Measurements from ENCODE around the gene PPFIBP1.

PPFIBP1 gene

DNA sequence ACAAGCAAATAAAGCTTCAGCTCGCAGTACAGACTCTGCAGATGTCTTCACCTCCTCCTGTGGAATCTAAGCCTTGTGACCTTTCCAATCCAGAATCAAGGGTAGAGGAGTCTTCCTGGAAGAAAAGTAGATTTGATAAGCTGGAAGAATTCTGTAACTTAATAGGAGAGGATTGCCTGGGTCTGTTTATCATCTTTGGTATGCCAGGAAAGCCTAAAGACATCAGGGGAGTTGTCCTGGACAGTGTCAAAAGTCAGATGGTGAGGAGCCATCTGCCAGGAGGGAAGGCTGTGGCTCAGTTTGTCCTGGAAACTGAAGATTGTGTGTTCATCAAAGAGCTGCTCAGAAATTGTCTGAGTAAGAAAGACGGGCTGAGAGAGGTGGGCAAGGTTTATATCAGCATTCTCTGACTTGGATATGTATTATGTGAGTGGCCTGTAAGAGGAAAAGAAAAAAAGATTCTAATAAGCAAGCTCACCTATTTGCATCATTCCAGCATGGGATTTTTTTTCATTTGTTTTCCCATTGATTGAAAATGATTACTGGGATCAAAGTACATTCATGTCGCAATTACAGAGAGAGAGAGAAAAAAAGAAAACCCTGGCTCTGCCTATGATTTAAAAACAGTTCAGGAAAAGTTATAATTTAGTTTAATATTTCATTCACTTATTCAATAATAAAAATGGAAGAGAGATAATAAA lies 173.0 kb downstream of the PPFIBP1 start:
- no peak for DNase-seq (ENCODE audit: low spot score)
- in situ Hi-C loops (cut with MboI; ENCODE audit: low pct_unique_long_range_greater_than_20kb, low sequenced_read_pairs, unreplicated experiment): no loop called here
- TF ChIP-seq, protein P1, sequence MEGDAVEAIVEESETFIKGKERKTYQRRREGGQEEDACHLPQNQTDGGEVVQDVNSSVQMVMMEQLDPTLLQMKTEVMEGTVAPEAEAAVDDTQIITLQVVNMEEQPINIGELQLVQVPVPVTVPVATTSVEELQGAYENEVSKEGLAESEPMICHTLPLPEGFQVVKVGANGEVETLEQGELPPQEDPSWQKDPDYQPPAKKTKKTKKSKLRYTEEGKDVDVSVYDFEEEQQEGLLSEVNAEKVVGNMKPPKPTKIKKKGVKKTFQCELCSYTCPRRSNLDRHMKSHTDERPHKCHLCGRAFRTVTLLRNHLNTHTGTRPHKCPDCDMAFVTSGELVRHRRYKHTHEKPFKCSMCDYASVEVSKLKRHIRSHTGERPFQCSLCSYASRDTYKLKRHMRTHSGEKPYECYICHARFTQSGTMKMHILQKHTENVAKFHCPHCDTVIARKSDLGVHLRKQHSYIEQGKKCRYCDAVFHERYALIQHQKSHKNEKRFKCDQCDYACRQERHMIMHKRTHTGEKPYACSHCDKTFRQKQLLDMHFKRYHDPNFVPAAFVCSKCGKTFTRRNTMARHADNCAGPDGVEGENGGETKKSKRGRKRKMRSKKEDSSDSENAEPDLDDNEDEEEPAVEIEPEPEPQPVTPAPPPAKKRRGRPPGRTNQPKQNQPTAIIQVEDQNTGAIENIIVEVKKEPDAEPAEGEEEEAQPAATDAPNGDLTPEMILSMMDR (IDR thresholded peaks at IDR 0.05; ENCODE audit: extremely low read depth, insufficient read depth, missing control alignments): no peak

DNA sequence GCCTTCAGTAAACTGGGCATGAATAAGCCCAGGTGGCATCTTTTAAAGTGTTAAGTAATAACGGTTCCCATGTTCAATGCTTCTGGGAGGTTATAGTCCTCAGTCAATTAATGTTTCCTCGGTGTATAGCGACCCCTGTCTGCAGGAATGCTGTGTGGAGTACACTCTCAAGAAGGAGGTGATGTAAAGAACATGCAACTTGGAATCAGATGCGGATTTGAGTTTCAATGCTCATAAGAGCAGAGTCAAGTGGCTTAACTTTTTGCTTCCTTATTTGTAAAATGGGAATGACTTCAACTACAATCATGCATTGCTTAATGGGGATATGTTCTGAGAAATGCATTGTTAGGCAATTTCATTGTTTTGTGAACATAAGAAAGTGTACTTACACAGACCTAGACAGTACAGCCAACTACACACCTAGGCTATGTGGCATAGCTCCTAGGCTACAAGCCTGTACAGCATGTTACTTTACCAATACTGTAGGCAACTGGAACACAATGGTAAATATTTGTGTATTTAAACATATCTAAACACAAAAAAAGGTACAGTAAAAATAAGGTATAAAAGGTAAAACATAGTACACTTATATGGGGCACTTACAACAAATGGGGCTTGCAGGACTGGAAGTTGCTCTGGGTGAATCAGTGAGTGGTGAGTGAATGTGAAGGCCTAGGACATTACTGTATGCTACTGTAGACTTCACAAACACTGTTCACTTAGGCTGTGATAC lies 179.9 kb downstream of the PPFIBP1 start:
- in situ Hi-C loops (cut with MboI; ENCODE audit: low pct_unique_long_range_greater_than_20kb, low sequenced_read_pairs, unreplicated experiment): no loop called here
- peak; percentile 56 for DNase-seq (ENCODE audit: low spot score)
- TF ChIP-seq, protein P1 (IDR thresholded peaks at IDR 0.05; ENCODE audit: extremely low read depth, insufficient read depth, missing control alignments): peak; percentile 84

DNA sequence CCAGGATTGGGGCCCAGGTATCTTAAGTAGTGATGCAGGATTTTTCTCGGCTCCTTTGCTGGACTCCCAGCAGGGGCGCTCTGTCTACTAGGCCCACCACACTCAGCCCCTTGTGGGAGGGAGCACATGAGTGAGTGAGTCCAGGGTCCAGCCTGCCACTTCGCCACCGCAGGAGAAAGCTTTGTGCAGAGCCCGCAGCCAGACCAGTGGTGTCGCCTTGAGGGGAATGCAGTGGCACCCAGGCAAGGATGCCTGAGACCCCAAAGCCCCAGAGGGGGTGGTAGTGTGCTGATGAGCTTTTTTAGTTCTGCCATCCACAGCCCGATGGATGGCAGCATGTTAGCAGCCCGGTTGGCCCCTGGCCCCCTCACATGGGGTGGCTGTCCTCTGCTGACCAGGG lies 181.3 kb downstream of the PPFIBP1 start:
- in situ Hi-C loops (cut with MboI; ENCODE audit: low pct_unique_long_range_greater_than_20kb, low sequenced_read_pairs, unreplicated experiment): no loop called here
- DNase-seq (ENCODE audit: low spot score): no peak
- TF ChIP-seq, protein P1 (IDR thresholded peaks at IDR 0.05; ENCODE audit: extremely low read depth, insufficient read depth, missing control alignments): no peak

DNA sequence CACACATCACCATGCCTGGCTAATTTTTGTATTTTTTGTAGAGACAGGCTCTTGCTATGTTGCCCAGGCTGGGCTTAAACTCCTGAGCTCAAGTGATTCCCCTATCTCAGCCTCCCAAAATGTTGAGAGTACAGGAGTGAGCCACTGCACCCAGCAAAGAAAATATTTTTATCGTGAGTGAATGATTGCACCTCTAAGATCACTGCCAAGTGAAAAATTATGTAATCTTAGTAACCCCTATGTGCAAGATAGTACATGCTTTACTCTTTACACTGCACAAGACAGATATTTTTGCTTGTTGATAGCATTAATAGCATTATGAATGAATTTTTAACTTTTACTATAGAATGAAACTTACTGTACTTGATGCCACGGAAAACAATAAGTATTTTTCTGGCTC lies 183.2 kb downstream of the PPFIBP1 start:
- TF ChIP-seq, protein P1 (IDR thresholded peaks at IDR 0.05; ENCODE audit: extremely low read depth, insufficient read depth, missing control alignments): no peak
- in situ Hi-C loops (cut with MboI; ENCODE audit: low pct_unique_long_range_greater_than_20kb, low sequenced_read_pairs, unreplicated experiment): no loop called here
- DNase-seq (ENCODE audit: low spot score): no peak

DNA sequence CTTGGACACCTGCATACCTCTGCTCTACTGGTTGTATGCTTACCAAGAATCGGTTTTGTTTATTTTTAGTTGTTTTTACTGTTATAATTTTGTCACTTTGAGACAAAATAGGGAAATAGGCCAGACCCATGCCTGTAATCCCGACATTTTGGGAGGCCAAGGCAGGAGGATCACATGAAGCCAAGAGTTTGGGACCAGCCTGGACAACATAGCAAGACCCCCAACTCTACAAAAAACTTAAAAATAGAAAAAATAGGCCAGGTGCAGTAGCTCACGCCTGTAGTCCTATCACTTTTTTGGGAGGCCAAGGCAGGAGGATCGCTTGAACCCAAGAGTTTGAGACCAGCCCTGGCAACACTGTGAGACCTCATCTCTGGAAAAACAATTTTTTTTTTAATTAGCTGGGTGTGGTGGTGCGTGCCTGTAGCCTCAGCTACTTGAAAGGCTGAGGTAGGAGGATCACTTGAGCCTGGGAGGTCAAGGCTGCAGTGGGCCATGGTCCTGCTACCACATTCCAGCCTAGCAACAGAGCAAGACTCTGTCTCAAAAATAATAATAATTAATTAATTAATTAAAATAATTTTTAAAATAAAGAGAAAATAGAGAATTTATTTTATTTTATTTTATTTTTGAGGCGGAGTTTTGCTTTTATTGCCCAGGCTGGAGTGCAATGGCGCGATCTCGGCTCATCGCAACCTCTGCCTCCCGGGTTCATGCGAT lies 185.4 kb downstream of the PPFIBP1 start:
- no peak for DNase-seq (ENCODE audit: low spot score)
- TF ChIP-seq, protein P1 (IDR thresholded peaks at IDR 0.05; ENCODE audit: extremely low read depth, insufficient read depth, missing control alignments): no peak
- in situ Hi-C loops (cut with MboI; ENCODE audit: low pct_unique_long_range_greater_than_20kb, low sequenced_read_pairs, unreplicated experiment): no loop called here

DNA sequence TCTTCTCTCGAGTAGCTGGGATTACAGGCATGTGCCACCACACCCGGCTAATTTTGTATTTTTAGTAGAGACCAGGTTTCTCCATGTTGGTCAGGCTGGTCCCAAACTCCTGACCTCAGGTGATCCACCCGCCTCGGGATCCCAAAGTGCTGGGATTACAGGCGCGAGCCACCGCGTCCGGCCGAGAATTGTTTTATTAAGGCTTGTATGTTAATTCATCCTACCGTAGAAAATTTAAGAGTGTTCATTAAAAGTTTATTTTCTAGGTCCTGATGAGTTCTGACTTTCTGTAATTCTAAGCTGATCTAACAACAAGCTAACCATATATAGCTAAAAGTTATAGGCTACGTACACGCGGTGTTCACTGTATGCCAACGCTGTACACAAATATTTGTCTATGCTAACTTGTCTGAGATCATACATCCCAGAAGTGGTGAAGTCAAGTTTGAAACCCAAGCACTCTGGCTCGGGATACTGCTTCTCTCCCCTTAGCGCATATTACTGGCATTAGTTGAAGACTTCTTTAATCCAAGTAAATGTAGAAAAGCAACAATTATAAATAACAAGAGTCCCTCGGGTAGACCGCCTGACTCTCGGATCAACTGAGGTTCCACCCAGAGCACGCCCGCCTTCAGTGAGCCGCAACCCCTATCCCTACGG lies 186.1 kb downstream of the PPFIBP1 start:
- in situ Hi-C loops (cut with MboI; ENCODE audit: low pct_unique_long_range_greater_than_20kb, low sequenced_read_pairs, unreplicated experiment): no loop called here
- no peak for DNase-seq (ENCODE audit: low spot score)

More for the DNA sequence above, 186.1 kb downstream of the PPFIBP1 start:
- TF ChIP-seq, protein P1 (IDR thresholded peaks at IDR 0.05; ENCODE audit: extremely low read depth, insufficient read depth, missing control alignments): no peak

All from GM13977 (cell line).